WTC11 (cell line): ENCODE results near the gene PLEKHA6. TPM values are rescaled to one million over a fixed set of nuclear protein-coding genes. Genes with fewer than 3 reads are reported as not detected.
"Not testable (repeated sequence)": the region's sequence is repeated elsewhere in the genome, so short reads cannot be mapped to it uniquely, and the experiment has no call there.

Experiments used
- ATAC-seq: fragments of 200-7000 bp; cut with Tn5 transposase; 2 replicates; pipeline ENCODE4 v1.10.0; 2021; ENCODE audit warnings: mild to moderate bottlenecking, moderate library complexity
- CTCF ChIA-PET: fragments of 300-600 bp; sonication (Branson Sonifier 250); formaldehyde crosslinking; loops from one replicate; lab custom pipeline; 2021; ENCODE audit warnings: antibody characterized with exemption; lab: Charles Lee
- POLR2A ChIA-PET: fragments of 350-600 bp; sonication (Branson Sonifier 250); formaldehyde crosslinking; loops from one replicate; lab custom pipeline; 2021; ENCODE audit warnings: antibody characterized with exemption; lab: Charles Lee
- DNase-seq: peaks from one replicate; pipeline ENCODE4 v3.0.0; 2021; ENCODE audit warnings: low spot score
- H3K27ac Mint-ChIP-seq: 2 replicates; pipeline ENCODE4 v1.8.0; 2021; ENCODE audit warnings: mixed read lengths
- H3K27me3 Mint-ChIP-seq: 2 replicates; pipeline ENCODE4 v1.8.0; 2021; ENCODE audit warnings: low read depth, mild to moderate bottlenecking, moderate library complexity, mixed read lengths
- H3K36me3 Mint-ChIP-seq: 2 replicates; pipeline ENCODE4 v1.8.0; 2021; ENCODE audit warnings: mixed read lengths
- H3K4me1 Mint-ChIP-seq: 2 replicates; pipeline ENCODE4 v1.8.0; 2022; ENCODE audit warnings: mixed read lengths
- H3K4me3 Mint-ChIP-seq: 2 replicates; pipeline ENCODE4 v1.8.0; 2021; ENCODE audit warnings: mild to moderate bottlenecking, moderate library complexity, mixed read lengths
- H3K9me3 Mint-ChIP-seq: 2 replicates; pipeline ENCODE4 v1.8.0; 2021; ENCODE audit warnings: mixed read lengths
- ATF1 ChIP-seq: sonication (generic); formaldehyde crosslinking; IDR thresholded peaks from 2 replicates; pipeline ENCODE4 v1.8.1; 2023; ENCODE audit warnings: mild to moderate bottlenecking, moderate library complexity, missing genetic modification reagents
- CBFB ChIP-seq: sonication (generic); formaldehyde crosslinking; IDR thresholded peaks from 2 replicates; pipeline ENCODE4 v1.8.1; 2022; ENCODE audit warnings: mild to moderate bottlenecking, low read depth, missing genetic modification reagents
- CTCF ChIP-seq: fragments of 200-600 bp; IDR thresholded peaks from 2 replicates; pipeline ENCODE4 v1.8.0; 2022; ENCODE audit warnings: antibody characterized with exemption
- ELF4 ChIP-seq: sonication (generic); formaldehyde crosslinking; IDR thresholded peaks from 2 replicates; pipeline ENCODE4 v1.8.1; 2022; ENCODE audit warnings: low read depth, mild to moderate bottlenecking, moderate library complexity, missing genetic modification reagents
- ERG ChIP-seq: fragments of 250-450 bp; sonication (Bioruptor Pico); IDR thresholded peaks from 2 replicates; pipeline ENCODE4 v1.8.0; 2021; ENCODE audit warnings: mild to moderate bottlenecking
- IRF2 ChIP-seq: sonication (generic); formaldehyde crosslinking; IDR thresholded peaks from 2 replicates; pipeline ENCODE4 v1.8.0; 2022; ENCODE audit warnings: low read depth, missing genetic modification reagents, borderline replicate concordance
- NFE2L1 ChIP-seq: sonication (generic); formaldehyde crosslinking; IDR thresholded peaks from 2 replicates; pipeline ENCODE4 v1.8.1; 2023; ENCODE audit warnings: missing genetic modification reagents
- OVOL2 ChIP-seq: fragments of 250-450 bp; sonication (Bioruptor Pico); IDR thresholded peaks from 2 replicates; pipeline ENCODE4 v1.9.0; 2021; ENCODE audit warnings: mild to moderate bottlenecking, borderline replicate concordance
- PRDM15 ChIP-seq: sonication (generic); formaldehyde crosslinking; IDR thresholded peaks from 2 replicates; pipeline ENCODE4 v1.8.0; 2022; ENCODE audit warnings: missing genetic modification reagents
- RORB ChIP-seq: fragments of 250-450 bp; sonication (Bioruptor Pico); IDR thresholded peaks from 2 replicates; pipeline ENCODE4 v1.9.0; 2021; ENCODE audit warnings: mild to moderate bottlenecking
- SMAD3 ChIP-seq: sonication (generic); formaldehyde crosslinking; IDR thresholded peaks from 2 replicates; pipeline ENCODE4 v1.8.0; 2022; ENCODE audit warnings: missing genetic modification reagents, mild to moderate bottlenecking, borderline replicate concordance
- SMAD4 ChIP-seq: sonication (generic); formaldehyde crosslinking; IDR thresholded peaks from 2 replicates; pipeline ENCODE4 v1.8.0; 2022; ENCODE audit warnings: mild to moderate bottlenecking, missing genetic modification reagents
- USF1 ChIP-seq: sonication (generic); formaldehyde crosslinking; IDR thresholded peaks from 2 replicates; pipeline ENCODE4 v1.8.0; 2022; ENCODE audit warnings: mild to moderate bottlenecking, missing genetic modification reagents
- ZNF219 ChIP-seq: sonication (generic); formaldehyde crosslinking; IDR thresholded peaks from 2 replicates; pipeline ENCODE4 v1.8.0; 2023; ENCODE audit warnings: missing genetic modification reagents, mild to moderate bottlenecking, borderline replicate concordance
- ZNF232 ChIP-seq: sonication (generic); formaldehyde crosslinking; IDR thresholded peaks from 2 replicates; pipeline ENCODE4 v1.8.0; 2022; ENCODE audit warnings: mild to moderate bottlenecking, missing genetic modification reagents
- ZNF416 ChIP-seq: fragments of 250-450 bp; sonication (Bioruptor Pico); IDR thresholded peaks from 2 replicates; pipeline ENCODE4 v1.9.0; 2021; ENCODE audit warnings: mild to moderate bottlenecking, inconsistent platforms
- ZSCAN18 ChIP-seq: fragments of 250-450 bp; sonication (Bioruptor Pico); IDR thresholded peaks from 2 replicates; pipeline ENCODE4 v2.1.2; 2022; ENCODE audit warnings: mild to moderate bottlenecking, moderate library complexity
- total RNA-seq: library from RNA; stranded (reverse); gene quantifications from 3 replicates; pipeline ENCODE4 v1.2.3, GENCODE V29; 2021

The PLEKHA6 gene
- total RNA-seq, 1 experiment from 2014 or later = 11.6 TPM

- H3K9me3 Mint-ChIP-seq = peaks cover 12% of the 10 kb centered on the region
- peaks cover 25% of the 10 kb centered on the region for H3K36me3 Mint-ChIP-seq
- H3K4me3 Mint-ChIP-seq, H3K27ac Mint-ChIP-seq, H3K27me3 Mint-ChIP-seq, POLR2A ChIA-PET, H3K4me1 Mint-ChIP-seq, ATAC-seq, DNase-seq, CTCF ChIA-PET: not testable (repeated sequence)
Measured at GRCh38 chr1:204237515-204237914, 122.2 kb downstream of the PLEKHA6 start.

GRCh38 chr1:204232526-204232925 lies 127.2 kb downstream of the PLEKHA6 start:
- POLR2A ChIA-PET = no interaction called here
- H3K9me3 Mint-ChIP-seq = peaks cover 16% of the 10 kb centered on the region
- H3K27me3 Mint-ChIP-seq = no peaks in the 10 kb centered on the region
- H3K4me3 Mint-ChIP-seq = no peak overlapping the region
- no peak overlapping the region for H3K27ac Mint-ChIP-seq
- H3K36me3 Mint-ChIP-seq = peaks cover 27% of the 10 kb centered on the region
- ATAC-seq = no peak
- CTCF ChIA-PET = interaction anchor here (0.8 to 0.9 kb wide), 2 partner anchors 19 to 25 kb away, joined by 3 read pairs; partner anchors contain the start of gene GOLT1A
- no peaks in the 10 kb centered on the region for H3K4me1 Mint-ChIP-seq
- TF ChIP-seq IRF2 (CRISPR knock-in tag) (no peak), CTCF (no peak), NFE2L1 (CRISPR knock-in tag) (no peak), ERG (CRISPR knock-in tag) (no peak), ATF1 (CRISPR knock-in tag) (no peak), PRDM15 (no peak), ELF4 (CRISPR knock-in tag) (no peak), SMAD3 (CRISPR knock-in tag) (no peak), OVOL2 (no peak), ZNF219 (CRISPR knock-in tag) (no peak), ZSCAN18 (CRISPR knock-in tag) (no peak), ZNF416 (CRISPR knock-in tag) (no peak), CBFB (CRISPR knock-in tag) (no peak)
- DNase-seq = no peak

- CTCF ChIA-PET = interaction anchor here (0.8 to 3.4 kb wide), 6 partner anchors 16 to 168 kb away, joined by 3 to 11 read pairs (median 6); no protein-coding TSS in a partner anchor
- DNase-seq (no peak), ATAC-seq (no peak)
- peaks cover 7% of the 10 kb centered on the region for H3K4me1 Mint-ChIP-seq
- TF ChIP-seq SMAD4 (CRISPR knock-in tag) (no peak), USF1 (CRISPR knock-in tag) (no peak), IRF2 (CRISPR knock-in tag) (no peak), PRDM15 (no peak), ZNF232 (CRISPR knock-in tag) (no peak), RORB (CRISPR knock-in tag) (no peak)
- H3K27me3 Mint-ChIP-seq = no peaks in the 10 kb centered on the region
- peaks cover 13% of the 10 kb centered on the region for H3K36me3 Mint-ChIP-seq
- H3K27ac Mint-ChIP-seq = no peak overlapping the region
- no peak overlapping the region for H3K4me3 Mint-ChIP-seq
- POLR2A ChIA-PET = no interaction called here
- peaks cover 5% of the 10 kb centered on the region for H3K9me3 Mint-ChIP-seq
Measured at GRCh38 chr1:204230211-204230610, 129.5 kb downstream of the PLEKHA6 start.
